Suprapubic skin (tissue), 4 donors: Measurements from ENCODE around the gene UCP3. TPM values are rescaled to one million over a fixed set of nuclear protein-coding genes. Genes with fewer than 3 reads are reported as not detected.

Source experiments
- DNase-seq, 2 donors: peaks; one replicate each; pipeline ENCODE4 v3.0.0-alpha.2; 2019; ENCODE audit warnings: low spot score in 2 of 2
- H3K27ac ChIP-seq: fragments of 200-600 bp; sonication (generic); one replicate; pipeline ENCODE4 v1.5.1; 2019
- H3K27me3 ChIP-seq: fragments of 200-600 bp; sonication (generic); one replicate; pipeline ENCODE4 v1.5.1; 2019
- H3K36me3 ChIP-seq: fragments of 200-600 bp; sonication (generic); one replicate; pipeline ENCODE4 v1.5.1; 2019
- H3K4me1 ChIP-seq: fragments of 200-600 bp; sonication (generic); one replicate; pipeline ENCODE4 v1.5.1; 2019
- H3K4me3 ChIP-seq: fragments of 200-600 bp; sonication (generic); one replicate; pipeline ENCODE4 v1.5.1; 2019; ENCODE audit warnings: mild to moderate bottlenecking
- H3K9me3 ChIP-seq: fragments of 200-600 bp; sonication (generic); one replicate; pipeline ENCODE4 v1.5.1; 2019
- CTCF ChIP-seq, 2 donors: fragments of 200-600 bp in 1 of 2; fragments of 450-650 bp in 1 of 2; sonication (generic) in 1 of 2; IDR thresholded peaks; one replicate each; pipeline ENCODE4 v1.5.1; 2016 to 2019; ENCODE audit warnings: antibody characterized with exemption in 2 of 2, mild to moderate bottlenecking in 1 of 2, moderate library complexity in 1 of 2
- EP300 ChIP-seq: sonication (generic); formaldehyde crosslinking; IDR thresholded peaks from one replicate; pipeline ENCODE4 v1.6.1; 2017; ENCODE audit warnings: antibody characterized with exemption
- POLR2A ChIP-seq, 2 donors: fragments of 450-650 bp; IDR thresholded peaks; one replicate each; pipeline ENCODE4 v1.6.1; 2017; ENCODE audit warnings: antibody characterized with exemption in 2 of 2, mild to moderate bottlenecking in 2 of 2, moderate library complexity in 2 of 2
- POLR2AphosphoS5 ChIP-seq, 3 donors: sonication (generic); formaldehyde crosslinking; IDR thresholded peaks; one replicate each; pipeline ENCODE4 v1.6.1; 2017; ENCODE audit warnings: antibody characterized with exemption in 3 of 3
- WGBS: methylation state at CpG from one replicate; pipeline ENCODE4 v1.1.5; 2018; 5-methylcytosine and 5-hydroxymethylcytosine counted together
- total RNA-seq, 4 donors: library from RNA; depleted of rRNA; stranded (reverse); fragments of >200 nt; gene quantifications; one replicate each; pipeline ENCODE4 v1.1.0, GENCODE V29; 2016

UCP3 gene
- total RNA-seq, 4 donors from 2014 or later, result 2.3 to 6.6 (median 3.9) TPM

GRCh38 chr11:73972187-73972586 lies 36.7 kb downstream of the UCP3 start:
- Histone ChIP-seq H3K9me3 (no peaks in the 10 kb centered on the region), H3K4me1 (peaks cover 18% of the 10 kb centered on the region), H3K36me3 (peaks cover 3% of the 10 kb centered on the region), H3K4me3 (no peak overlapping the region), H3K27ac (no peak overlapping the region), H3K27me3 (no peaks in the 10 kb centered on the region)
- 83% methylated on average over 1 of the region's 1 CpG for WGBS
- TF ChIP-seq EP300 (no peak), POLR2A (IDR thresholded peaks at IDR 0.05) (no peak), CTCF (IDR thresholded peaks at IDR 0.05) (no peak), POLR2AphosphoS5 (IDR thresholded peaks at IDR 0.05) (no peak)
- DNase-seq, result no peak

DNA sequence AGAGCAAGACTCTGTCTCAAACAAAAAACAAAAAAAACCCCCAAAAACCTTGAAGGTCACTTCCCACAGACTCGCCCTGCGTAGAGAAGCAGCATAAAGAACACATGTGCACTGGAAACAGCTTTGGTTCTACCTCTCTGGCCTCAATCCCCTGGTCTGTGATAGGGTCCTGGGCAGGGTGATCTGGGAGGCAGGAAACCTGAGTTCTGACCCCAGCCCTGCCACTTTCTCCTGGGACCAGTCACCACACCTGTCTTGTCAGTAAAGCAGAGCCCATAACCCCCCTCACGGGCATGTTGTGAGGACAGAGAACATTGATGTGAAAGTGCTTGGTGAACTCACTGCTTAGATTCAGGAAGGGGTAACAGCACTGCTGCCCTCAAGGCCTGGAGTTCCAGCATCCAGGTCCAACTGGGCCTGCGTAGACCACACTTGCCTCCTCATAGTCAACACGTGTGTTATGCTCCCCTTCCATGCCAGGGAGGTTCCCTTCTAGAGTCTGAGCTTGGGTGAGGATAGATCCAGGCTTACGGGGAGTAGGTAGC lies 37.6 kb downstream of the UCP3 start:
- no peaks in the 10 kb centered on the region for H3K27me3 ChIP-seq
- H3K36me3 ChIP-seq, result peaks cover 3% of the 10 kb centered on the region
- no peak for DNase-seq
- 91% methylated on average over 5 of the region's 6 CpGs for WGBS
- H3K4me1 ChIP-seq, result peaks cover 18% of the 10 kb centered on the region
- H3K27ac ChIP-seq, result no peak overlapping the region
- no peaks in the 10 kb centered on the region for H3K9me3 ChIP-seq
- no peak overlapping the region for H3K4me3 ChIP-seq
- TF ChIP-seq CTCF (IDR thresholded peaks at IDR 0.05) (no peak), POLR2A (IDR thresholded peaks at IDR 0.05) (no peak), EP300 (no peak), POLR2AphosphoS5 (IDR thresholded peaks at IDR 0.05) (no peak)

GRCh38 chr11:73969991-73970800 lies 38.7 kb downstream of the UCP3 start:
- DNase-seq, result no peak
- Histone ChIP-seq H3K36me3 (no peaks in the 10 kb centered on the region), H3K4me1 (peaks cover 18% of the 10 kb centered on the region), H3K27ac (no peak overlapping the region), H3K27me3 (no peaks in the 10 kb centered on the region), H3K4me3 (no peak overlapping the region), H3K9me3 (no peaks in the 10 kb centered on the region)
- 81% methylated on average over 13 of the region's 13 CpGs for WGBS
- TF ChIP-seq CTCF (IDR thresholded peaks at IDR 0.05) (no peak), POLR2A (IDR thresholded peaks at IDR 0.05) (no peak), POLR2AphosphoS5 (IDR thresholded peaks at IDR 0.05) (no peak), EP300 (no peak)

- Histone ChIP-seq H3K27me3 (no peaks in the 10 kb centered on the region), H3K9me3 (no peaks in the 10 kb centered on the region), H3K27ac (no peak overlapping the region), H3K4me3 (no peak overlapping the region), H3K36me3 (no peaks in the 10 kb centered on the region), H3K4me1 (peaks cover 21% of the 10 kb centered on the region)
- DNase-seq, result no peak
- WGBS, result 92% methylated on average over 2 of the region's 2 CpGs
- no peak for TF ChIP-seq EP300
- no peak for TF ChIP-seq CTCF (IDR thresholded peaks at IDR 0.05)
- no peak for TF ChIP-seq POLR2A (IDR thresholded peaks at IDR 0.05)
- TF ChIP-seq POLR2AphosphoS5 (IDR thresholded peaks at IDR 0.05), result no peak
Measured at GRCh38 chr11:73969091-73969490, 39.8 kb downstream of the UCP3 start.

GRCh38 chr11:73968356-73968966 lies 40.4 kb downstream of the UCP3 start:
- Histone ChIP-seq H3K4me1 (peaks cover 15% of the 10 kb centered on the region), H3K4me3 (no peak overlapping the region), H3K27me3 (no peaks in the 10 kb centered on the region), H3K9me3 (no peaks in the 10 kb centered on the region), H3K36me3 (no peaks in the 10 kb centered on the region), H3K27ac (no peak overlapping the region)
- TF ChIP-seq EP300, result no peak
- no peak for DNase-seq
- WGBS, result 93% methylated on average over 15 of the region's 15 CpGs
